HG02938 (cell line): ENCODE measurements around the gene HOXC6.

Experiments
- ATAC-seq: cut with Tn5 transposase; IDR thresholded peaks from one replicate; pipeline ENCODE4 v1.9.1; 2021; ENCODE audit warnings: mild to moderate bottlenecking, moderate library complexity; ENCODE audit not compliant: unreplicated experiment

Gene HOXC6

DNA sequence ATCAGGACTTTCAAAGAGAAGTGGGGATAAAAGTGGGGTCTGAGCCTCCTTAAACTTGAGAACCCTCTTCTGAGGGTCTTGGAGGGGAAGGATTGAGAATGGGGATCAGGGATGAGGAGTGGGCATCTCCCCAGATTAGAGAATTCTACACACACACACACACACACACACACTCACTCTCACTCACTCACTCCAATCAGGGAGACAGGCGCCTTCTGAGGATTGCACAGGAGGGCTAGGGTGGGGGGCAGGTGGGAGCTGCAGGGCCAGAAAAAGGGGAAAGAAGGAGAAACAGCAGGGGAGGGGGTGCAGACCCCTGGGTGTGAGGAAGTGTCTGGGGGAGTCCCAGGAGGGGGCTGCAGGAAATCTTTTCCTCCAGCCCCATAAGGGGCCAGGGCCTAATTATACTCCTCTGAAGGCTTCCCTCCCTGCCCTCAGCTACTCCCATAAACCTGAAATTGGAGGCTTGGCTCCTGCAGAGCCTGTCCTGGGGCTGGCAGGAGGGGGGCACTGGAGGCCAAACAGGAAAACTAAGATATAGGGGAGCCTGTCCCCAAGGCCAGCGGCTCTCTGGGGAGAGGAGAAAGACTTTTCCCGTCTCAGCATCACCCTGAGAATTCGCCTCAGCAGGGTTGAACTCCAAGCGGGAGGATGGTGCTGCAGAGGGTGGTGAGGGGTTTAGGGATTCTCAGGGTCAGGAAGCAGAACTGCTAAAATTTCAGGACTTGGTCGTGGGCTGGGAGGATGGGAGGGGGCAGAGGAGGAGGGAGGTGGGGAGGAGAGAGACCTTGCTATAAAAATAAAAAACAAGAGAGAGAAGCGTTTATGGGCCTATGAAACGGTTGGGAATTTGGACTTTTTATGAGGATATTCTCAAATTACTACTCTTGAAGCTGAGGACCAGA is 26.7 kb upstream of the HOXC6 start:
- ATAC-seq: no peak

DNA sequence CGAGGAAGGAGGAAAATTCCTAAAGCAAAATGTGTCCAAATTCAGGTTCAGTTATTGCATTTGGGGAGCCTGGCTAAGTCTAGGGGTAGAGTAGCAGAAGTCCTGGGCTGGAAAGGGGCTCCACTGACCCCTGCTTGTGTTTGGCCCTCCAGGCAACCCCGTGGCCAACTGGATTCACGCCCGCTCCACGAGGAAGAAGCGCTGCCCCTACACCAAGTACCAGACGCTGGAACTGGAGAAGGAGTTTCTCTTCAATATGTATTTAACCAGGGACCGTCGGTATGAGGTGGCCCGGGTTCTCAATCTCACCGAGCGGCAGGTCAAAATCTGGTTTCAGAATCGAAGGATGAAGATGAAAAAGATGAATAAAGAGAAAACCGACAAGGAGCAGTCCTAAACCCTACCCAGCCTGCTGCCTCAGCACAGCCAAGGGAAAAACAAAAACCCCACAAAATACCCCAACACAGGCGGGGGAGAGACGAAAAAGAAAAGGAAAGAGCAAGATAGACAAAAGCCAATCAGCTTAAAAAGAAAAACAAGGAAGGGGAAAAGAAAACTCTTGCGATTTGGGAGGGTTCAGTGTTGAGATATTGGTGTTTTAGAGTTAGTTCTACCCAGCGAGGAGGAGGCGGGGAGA is 25.8 kb upstream of the HOXC6 start:
- no peak for ATAC-seq

DNA sequence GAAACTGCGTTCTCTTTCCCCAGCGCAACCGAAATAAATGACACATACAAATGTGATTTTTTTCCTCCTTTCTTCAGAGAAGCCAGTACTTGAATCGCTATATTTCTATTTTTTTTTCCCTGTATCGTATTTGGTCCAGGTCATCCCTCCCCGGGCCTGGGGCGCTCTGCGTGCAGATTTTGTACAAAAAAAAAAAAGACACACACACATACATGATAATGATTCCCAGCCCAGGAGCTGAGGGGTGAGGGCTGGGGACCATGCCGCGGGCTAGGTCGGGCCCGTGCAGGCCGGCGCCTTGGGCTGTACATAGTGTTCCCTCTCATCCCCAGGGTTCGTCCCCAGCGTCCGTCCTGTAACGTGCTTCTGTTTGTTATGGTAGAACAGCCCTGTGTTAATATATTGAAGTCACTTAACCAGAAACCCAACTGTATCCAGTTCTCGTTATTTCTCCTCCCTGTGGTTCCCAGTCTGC is 25.3 kb upstream of the HOXC6 start:
- no peak for ATAC-seq

GRCh38 chr12:54003625-54004024 is 24.6 kb upstream of the HOXC6 start:
- ATAC-seq: no peak

- no peak for ATAC-seq
These were observed 24.0 kb upstream of the HOXC6 start for GRCh38 chr12:54004063-54004840.

GRCh38 chr12:54004841-54005530 is 23.3 kb upstream of the HOXC6 start:
- ATAC-seq: no peak

DNA sequence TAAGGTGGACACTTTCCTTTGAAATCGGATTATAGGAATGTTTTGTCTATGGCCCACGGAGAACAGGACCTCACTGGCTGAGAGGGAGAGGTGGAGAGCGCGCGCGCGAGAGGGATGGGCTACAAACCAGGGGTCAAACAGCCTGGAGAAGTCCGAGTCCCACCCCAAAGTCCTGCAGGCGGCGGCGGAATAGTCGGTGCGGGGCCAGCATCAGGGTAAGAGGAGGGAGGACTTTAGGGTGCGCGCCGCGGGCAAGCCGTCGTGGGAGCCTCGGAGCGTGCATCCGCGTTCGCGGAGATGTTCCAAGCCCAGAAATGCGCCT is 22.7 kb upstream of the HOXC6 start:
- no peak for ATAC-seq

DNA sequence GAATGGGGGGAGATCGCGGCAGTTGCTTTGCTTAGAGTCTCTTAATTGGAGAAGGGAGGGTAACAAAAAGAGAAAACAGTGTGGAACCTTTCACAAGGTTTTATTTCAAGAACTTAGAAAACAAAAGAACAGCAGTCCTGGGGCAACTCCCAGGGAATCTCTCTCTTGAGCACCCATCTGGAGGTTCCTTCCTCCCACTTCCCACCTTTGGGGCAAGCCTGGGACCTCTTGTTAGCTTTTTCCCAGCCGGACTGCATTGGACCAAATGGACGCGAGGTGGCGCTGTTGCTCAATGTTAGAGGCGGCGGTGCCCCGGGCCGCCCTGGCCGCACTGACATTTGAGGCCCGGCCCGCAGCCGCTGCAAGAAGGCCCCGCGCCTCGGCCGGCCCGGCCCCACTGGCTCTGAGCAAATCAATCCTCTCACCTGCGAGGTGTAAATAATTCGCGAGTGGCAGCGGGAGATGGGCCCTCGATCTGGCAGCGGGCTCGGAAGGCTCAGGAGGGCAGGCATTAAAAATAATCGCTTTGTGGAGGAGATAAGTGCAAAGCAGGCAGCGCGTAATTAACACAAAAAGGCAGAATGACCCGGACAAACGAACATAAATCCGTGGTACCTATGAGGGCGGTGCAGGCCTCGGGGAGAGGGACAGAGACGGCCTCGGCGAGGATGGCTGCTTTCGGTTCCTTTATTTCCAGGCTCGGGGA is 22.2 kb upstream of the HOXC6 start:
- no peak for ATAC-seq

DNA sequence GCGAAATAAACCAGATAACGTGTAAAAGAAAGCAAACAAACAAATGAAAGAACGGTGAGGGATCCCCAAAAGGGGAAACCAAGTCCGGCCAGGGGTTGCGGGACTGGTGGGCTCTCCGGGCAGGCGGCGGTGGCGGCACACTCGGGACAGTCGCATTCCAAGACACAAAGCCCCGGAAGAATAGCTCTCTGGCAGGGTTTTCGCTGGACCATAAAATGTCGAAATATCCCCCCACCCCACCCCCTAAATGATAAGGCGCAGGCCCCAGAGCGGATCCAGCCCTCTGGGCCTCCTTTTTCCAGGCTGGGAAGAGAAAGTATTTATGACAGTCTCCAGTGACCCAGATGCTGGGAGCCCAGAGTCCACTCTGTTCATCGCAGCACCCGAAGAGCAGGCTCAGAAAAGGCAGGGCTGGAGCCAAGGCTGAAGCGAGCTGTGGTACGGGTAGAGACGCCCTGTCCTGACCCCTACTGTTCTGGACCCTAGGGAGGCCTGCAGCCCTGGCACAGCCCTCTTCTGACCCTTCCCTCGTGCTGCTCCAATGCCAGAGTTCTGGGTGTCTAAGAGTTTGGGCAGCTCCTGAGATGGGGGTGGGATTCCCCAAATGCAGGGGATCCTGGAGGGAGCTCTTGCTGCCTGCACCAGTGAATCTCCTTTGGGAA is 21.6 kb upstream of the HOXC6 start:
- no peak for ATAC-seq

DNA sequence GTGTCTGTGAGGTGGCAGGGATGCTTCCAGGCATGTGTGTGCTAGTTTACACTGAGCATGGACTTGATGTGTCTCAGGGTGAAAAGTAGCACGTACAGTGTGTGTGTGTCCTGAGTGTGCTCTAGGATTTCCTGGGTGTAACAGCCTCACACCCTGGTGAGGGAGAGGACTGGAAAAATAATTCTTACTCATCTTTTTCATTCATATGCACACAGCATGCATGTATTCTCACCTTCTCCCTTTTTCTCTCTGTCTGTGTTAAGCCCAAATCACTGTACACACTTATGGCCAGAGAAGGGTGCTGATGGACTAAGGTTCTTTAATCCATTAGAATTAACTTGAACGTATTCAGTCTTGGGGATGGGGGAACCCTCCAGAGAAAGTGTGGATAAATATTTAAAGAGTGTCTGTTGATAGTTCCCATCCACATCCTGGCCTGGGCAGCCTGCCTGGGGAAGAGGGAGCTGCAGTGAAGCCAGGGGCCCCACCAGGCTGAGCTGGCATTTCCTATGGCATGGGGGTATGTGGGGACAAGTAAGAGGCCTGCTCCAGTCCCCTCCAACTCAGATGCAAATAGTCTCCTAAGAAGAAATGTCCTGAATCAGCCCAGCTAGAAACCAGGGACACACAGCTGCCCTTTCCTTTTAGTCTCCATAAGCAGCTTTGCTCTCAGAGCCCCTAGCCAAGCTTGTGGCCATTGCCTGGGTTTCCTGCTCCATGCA is 20.5 kb upstream of the HOXC6 start:
- no peak for ATAC-seq

DNA sequence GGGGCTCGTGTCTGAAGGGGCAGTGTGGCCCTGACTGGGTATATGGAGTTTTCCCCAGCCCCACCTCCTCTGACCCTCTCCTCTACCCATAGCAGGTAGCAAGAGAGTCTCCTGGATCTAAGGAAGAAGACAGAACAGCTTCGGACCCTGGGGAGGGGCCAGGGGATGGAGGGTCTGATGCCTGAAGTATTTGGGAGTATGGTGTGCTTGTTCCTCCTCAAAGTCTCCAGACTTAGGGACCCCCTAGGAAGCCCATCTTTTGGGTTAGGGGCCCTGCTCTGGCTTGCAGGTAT is 20.0 kb upstream of the HOXC6 start:
- ATAC-seq: no peak

DNA sequence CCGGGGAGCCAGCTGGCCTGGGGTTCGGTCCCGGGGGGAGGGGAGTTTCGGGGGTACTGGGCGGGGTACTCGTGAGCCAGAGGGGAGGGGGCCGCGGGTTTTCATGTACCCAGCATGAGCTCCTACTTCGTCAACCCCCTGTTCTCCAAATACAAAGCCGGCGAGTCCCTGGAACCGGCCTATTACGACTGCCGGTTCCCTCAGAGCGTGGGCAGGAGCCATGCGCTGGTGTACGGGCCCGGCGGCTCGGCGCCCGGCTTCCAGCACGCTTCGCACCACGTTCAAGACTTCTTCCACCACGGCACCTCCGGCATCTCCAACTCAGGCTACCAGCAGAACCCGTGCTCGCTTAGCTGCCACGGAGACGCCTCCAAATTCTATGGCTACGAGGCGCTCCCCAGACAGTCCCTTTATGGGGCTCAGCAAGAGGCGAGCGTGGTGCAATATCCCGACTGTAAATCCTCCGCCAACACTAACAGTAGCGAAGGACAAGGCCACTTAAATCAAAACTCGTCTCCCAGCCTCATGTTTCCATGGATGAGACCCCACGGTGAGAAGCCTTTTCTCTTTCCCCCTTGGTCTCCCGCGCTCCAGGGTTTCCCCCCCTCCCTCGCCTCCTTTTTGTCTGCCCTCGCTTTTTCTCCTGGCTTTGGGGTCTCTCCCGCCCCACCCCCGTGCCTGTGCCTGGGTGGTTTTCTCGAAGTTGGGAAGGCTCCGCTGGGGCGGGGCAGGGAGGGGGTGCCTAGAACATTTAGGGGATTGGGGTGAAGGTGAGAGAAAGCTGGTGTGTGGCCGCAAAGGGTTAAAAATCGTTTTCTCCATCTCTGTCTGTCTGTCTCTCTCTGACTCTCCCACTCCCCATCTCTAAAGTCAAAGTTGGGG is 18.8 kb upstream of the HOXC6 start:
- no peak for ATAC-seq

GRCh38 chr12:54010053-54010971 is 17.9 kb upstream of the HOXC6 start:
- no peak for ATAC-seq

GRCh38 chr12:54010972-54011664 is 17.1 kb upstream of the HOXC6 start:
- ATAC-seq: no peak

- no peak for ATAC-seq
These were observed 16.3 kb upstream of the HOXC6 start for GRCh38 chr12:54011665-54012532.
